ENCODE results near the gene FKRP. TPM values are rescaled to one million over a fixed set of nuclear protein-coding genes. Genes with fewer than 3 reads are reported as not detected.

Gene FKRP
- total RNA-seq, 1 donor from 2014 or later: 22.7 TPM

DNA sequence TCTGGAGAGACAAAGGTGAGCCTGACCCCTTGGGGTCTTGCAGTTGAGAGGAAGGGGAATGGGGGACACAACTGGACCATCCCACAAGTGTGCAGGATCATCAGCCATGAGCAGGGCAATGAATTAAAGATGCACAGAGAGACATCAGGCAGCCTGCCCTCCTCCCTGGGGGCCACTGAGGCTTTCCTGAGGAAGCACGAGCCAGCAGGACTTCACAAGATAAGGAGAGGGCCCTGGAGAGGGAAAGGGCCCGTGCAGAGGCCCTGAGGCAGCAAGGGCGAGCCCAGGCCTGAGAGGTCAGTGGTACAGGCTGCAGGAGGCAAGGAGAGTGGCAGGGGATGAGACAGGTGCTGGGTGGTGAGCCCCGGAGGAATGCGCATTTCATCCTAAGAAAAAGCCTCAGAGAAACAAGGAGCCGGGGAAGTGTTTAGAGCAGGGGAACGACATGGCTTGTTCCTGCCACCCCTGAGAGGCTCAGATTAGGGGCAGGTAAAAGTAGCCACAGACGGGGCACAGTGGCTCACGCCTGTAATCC lies 19.9 kb upstream of the FKRP start:
- Mint-ChIP-seq H3K4me3 (ENCODE audit: unreplicated experiment) (peak overlapping the region; percentile 77), H3K9me3 (ENCODE audit: unreplicated experiment) (no peaks in the 10 kb centered on the region), H3K27me3 (ENCODE audit: unreplicated experiment) (peaks cover 15% of the 10 kb centered on the region), H3K4me1 (ENCODE audit: unreplicated experiment) (peaks cover 23% of the 10 kb centered on the region), H3K36me3 (ENCODE audit: low read depth, unreplicated experiment) (peaks cover 31% of the 10 kb centered on the region), H3K27ac (ENCODE audit: unreplicated experiment) (peak overlapping the region; percentile 61)
- no peak for DNase-seq (ENCODE audit: low spot score)
- TF ChIP-seq CTCF (IDR thresholded peaks at IDR 0.05; ENCODE audit: unreplicated experiment): no peak

GRCh38 chr19:46726551-46726950 lies 19.3 kb upstream of the FKRP start:
- H3K27me3 Mint-ChIP-seq (ENCODE audit: unreplicated experiment): peaks cover 18% of the 10 kb centered on the region
- TF ChIP-seq CTCF (IDR thresholded peaks at IDR 0.05; ENCODE audit: unreplicated experiment): no peak
- H3K27ac Mint-ChIP-seq (ENCODE audit: unreplicated experiment): peak overlapping the region; percentile 57
- peaks cover 23% of the 10 kb centered on the region for H3K4me1 Mint-ChIP-seq (ENCODE audit: unreplicated experiment)
- H3K9me3 Mint-ChIP-seq (ENCODE audit: unreplicated experiment): no peaks in the 10 kb centered on the region
- no peak for DNase-seq (ENCODE audit: low spot score)
- peak overlapping the region; percentile 77 for H3K4me3 Mint-ChIP-seq (ENCODE audit: unreplicated experiment)
- peaks cover 33% of the 10 kb centered on the region for H3K36me3 Mint-ChIP-seq (ENCODE audit: low read depth, unreplicated experiment)

- no peak for TF ChIP-seq CTCF (IDR thresholded peaks at IDR 0.05; ENCODE audit: unreplicated experiment)
- Mint-ChIP-seq H3K9me3 (ENCODE audit: unreplicated experiment) (no peaks in the 10 kb centered on the region), H3K36me3 (ENCODE audit: low read depth, unreplicated experiment) (peaks cover 37% of the 10 kb centered on the region)
Observed at GRCh38 chr19:46726971-46727501, 18.8 kb upstream of the FKRP start.

GRCh38 chr19:46727757-46728156 lies 18.1 kb upstream of the FKRP start:
- H3K36me3 Mint-ChIP-seq (ENCODE audit: low read depth, unreplicated experiment): peaks cover 37% of the 10 kb centered on the region

More at GRCh38 chr19:46726971-46727501, 18.8 kb upstream of the FKRP start:
- Mint-ChIP-seq H3K4me1 (ENCODE audit: unreplicated experiment) (peaks cover 20% of the 10 kb centered on the region), H3K27me3 (ENCODE audit: unreplicated experiment) (peaks cover 20% of the 10 kb centered on the region), H3K4me3 (ENCODE audit: unreplicated experiment) (no peak overlapping the region), H3K27ac (ENCODE audit: unreplicated experiment) (peak overlapping the region; percentile 31)
- no peak for DNase-seq (ENCODE audit: low spot score)

More at GRCh38 chr19:46727757-46728156, 18.1 kb upstream of the FKRP start:
- Mint-ChIP-seq H3K27me3 (ENCODE audit: unreplicated experiment) (peaks cover 18% of the 10 kb centered on the region), H3K4me1 (ENCODE audit: unreplicated experiment) (peaks cover 17% of the 10 kb centered on the region), H3K27ac (ENCODE audit: unreplicated experiment) (no peak overlapping the region), H3K9me3 (ENCODE audit: unreplicated experiment) (no peaks in the 10 kb centered on the region), H3K4me3 (ENCODE audit: unreplicated experiment) (no peak overlapping the region)
- no peak for TF ChIP-seq CTCF (IDR thresholded peaks at IDR 0.05; ENCODE audit: unreplicated experiment)
- DNase-seq (ENCODE audit: low spot score): no peak

Measured in endothelial cell (in vitro differentiated cells).